Measurements from ENCODE around the gene GPS1. TPM values are rescaled to one million over a fixed set of nuclear protein-coding genes. Genes with fewer than 3 reads are reported as not detected.
A peak's percentile ranks its signal among the peaks of the same experiment; 100 is the strongest.

GPS1 gene
- total and polyA plus RNA-seq, 9 of the 15 experiments (the other 6 are each of a cell fraction or from before 2014, with no cell fraction given): 3.1 to 167 (median 69.9) TPM

GRCh38 chr17:82029990-82030469 is 21.7 kb upstream of the GPS1 start:
- Histone ChIP-seq H3K27ac (ENCODE audit: extremely low read depth, low read depth, low read length) (no peak overlapping the region), H3K9me1 (ENCODE audit: control insufficient read depth, insufficient read depth, low read length) (no peaks in the 10 kb centered on the region), H3K9me3 (replicated peaks; ENCODE audit: control insufficient read depth, insufficient read depth, low read depth, low read length) (no peaks in the 10 kb centered on the region), H3K27me3 (ENCODE audit: control insufficient read depth in 2 of 2, insufficient read depth in 2 of 2, low read length in 2 of 2) (no peaks in the 10 kb centered on the region), H2AFZ (ENCODE audit: low read depth, low read length) (no peak overlapping the region), H3K4me2 (ENCODE audit: insufficient read depth, low read length) (peak overlapping the region; percentile 59), H3K4me3 (no peak overlapping the region), H3K36me3 (ENCODE audit: control insufficient read depth, insufficient read depth, low read length) (peaks cover 22% of the 10 kb centered on the region; the same call in 2 of the 3 replicates), H4K20me1 (replicated peaks; ENCODE audit: control insufficient read depth, insufficient read depth, low read length) (no peaks in the 10 kb centered on the region), H3K9ac (ENCODE audit: insufficient read depth in 1 of 2, low read depth in 2 of 2, low read length in 2 of 2) (peak overlapping the region in 1 of 2 experiments; percentile 88; a peak in 2 of 4 replicates), H3K4me1 (replicated peaks in 1 of 2; ENCODE audit: control insufficient read depth in 2 of 2, insufficient read depth in 2 of 2, low read length in 2 of 2) (peaks cover 11 to 89% of the 10 kb centered on the region in 2 experiments), H3K79me2 (ENCODE audit: control insufficient read depth, insufficient read depth, low read length) (peaks cover 19% of the 10 kb centered on the region)
- TF ChIP-seq PHB (CRISPR knock-in tag; IDR thresholded peaks at IDR 0.05) (0 out of 2 replicates have a peak, but pooled peaks have one; percentile 7), THAP12 (CRISPR knock-in tag; IDR thresholded peaks at IDR 0.05) (no peak), ZBTB33 (CRISPR knock-in tag; IDR thresholded peaks at IDR 0.05) (peak; percentile 95; the same call in 1 of the 2 replicates)
- DNase-seq (ENCODE audit: extremely low read depth in 1 of 4, low spot score in 3 of 4): no peak
- ChIA-PET POLR2A (interaction anchor here (0.6 to 1.4 kb wide), 7 partner anchors 24 to 232 kb away, joined by 3 to 9 read pairs (median 3); no protein-coding TSS in a partner anchor), CTCF (ENCODE audit: low intra/inter-chr PET ratio) (interaction anchor here (0.6 to 2.4 kb wide), 3 partner anchors 12 to 124 kb away, joined by 3 to 27 read pairs (median 3); partner anchors contain the start of gene FASN)
- in situ Hi-C loops (cut with MboI) (loop anchor here (5.0 kb wide), 1 partner anchor 127 kb away; no protein-coding TSS in a partner anchor), intact Hi-C loops (cut with micrococcal nuclease) (loop anchor here (1.0 to 10.0 kb wide), 3 partner anchors 67 to 315 kb away; partner anchors contain the start of gene FASN)
- ATAC-seq: peak; percentile 1
- WGBS (ENCODE audit: insufficient coverage, low coverage, missing lambda C conversion rate): 80% methylated on average over 14 of the region's 31 CpGs
- no peak for FAIRE-seq
- no TSS peak for BruUV-seq (replicated peaks)

All from K562 (cell line).